HepG2 (cell line): ENCODE measurements around the gene ZFP1. TPM values are rescaled to one million over a fixed set of nuclear protein-coding genes. Genes with fewer than 3 reads are reported as not detected.

Experiments used
- ATAC-seq: fragments of 200-7000 bp; cut with Tn5 transposase; 3 replicates; pipeline ENCODE4 v1.9.1; 2020; ENCODE audit warnings: mild to moderate bottlenecking, moderate library complexity
- BruUV-seq: library from RNA; stranded (reverse); fragments of 400-500 nt; replicated peaks from 2 replicates; lab custom pipeline; 2021; lab: Mats Ljungman, UMichigan
- CTCF ChIA-PET: fragments of 300-600 bp; formaldehyde crosslinking; extraction: SDS; loops from one replicate; lab custom pipeline; 2021; ENCODE audit warnings: low total read pairs, inconsistent platforms, low intra/inter-chr PET ratio; lab: Yijun Ruan, JAX
- POLR2A ChIA-PET: fragments of 350-600 bp; sonication (Branson Sonifier 250); formaldehyde crosslinking; loops from one replicate; lab custom pipeline; 2020; ENCODE audit warnings: antibody characterized with exemption, inconsistent platforms; lab: Yijun Ruan, JAX
- DNase-seq: peaks from one replicate; pipeline ENCODE4 v3.0.0-alpha.2; 2015; ENCODE audit warnings: low spot score
- FAIRE-seq: peaks from 3 replicates; lab custom pipeline; 2011; peaks lifted over from hg19 to GRCh38; lab: Jason Lieb, UNC
- H2AFZ ChIP-seq: one replicate; pipeline ENCODE4 v1.6.1; 2011; ENCODE audit warnings: low read length, inconsistent platforms
- H3K27ac ChIP-seq: fragments of 300-600 bp; 3 replicates; pipeline ENCODE4 v1.8.0; 2011; ENCODE audit warnings: mixed run types, mild to moderate bottlenecking, mixed read lengths, low read length, inconsistent platforms; ENCODE audit not compliant: insufficient read depth; ENCODE audit errors: extremely low read length
- H3K27me3 ChIP-seq, 2 experiments: fragments of 200-600 bp in 1 of 2; 2 replicates in 1 of 2; 3 replicates in 1 of 2; pipeline versions ENCODE4 v1.6.0 to v1.8.0; 2011; ENCODE audit warnings: low read length in 2 of 2, mild to moderate bottlenecking in 2 of 2, moderate library complexity in 2 of 2, inconsistent platforms in 1 of 2; ENCODE audit not compliant: insufficient read depth in 2 of 2, control insufficient read depth in 1 of 2
- H3K36me3 ChIP-seq, 2 experiments: fragments of 200-600 bp in 1 of 2; replicated peaks in 1 of 2; 2 replicates in 1 of 2; 3 replicates in 1 of 2; pipeline versions ENCODE4 v1.5.1 to v1.8.0; 2011; ENCODE audit warnings: low read length in 2 of 2, inconsistent platforms in 1 of 2; ENCODE audit not compliant: insufficient read depth in 2 of 2, control insufficient read depth in 1 of 2
- H3K4me1 ChIP-seq: 2 replicates; pipeline ENCODE4 v1.5.1; 2012; ENCODE audit warnings: low read length, inconsistent platforms; ENCODE audit not compliant: insufficient read depth
- H3K4me2 ChIP-seq: 2 replicates; pipeline ENCODE4 v1.6.0; 2011; ENCODE audit warnings: low read depth, low read length, inconsistent platforms
- H3K4me3 ChIP-seq, 3 experiments: fragments of 200-600 bp in 1 of 3; sonication (generic), shearing (Covaris generic) in 1 of 3; replicated peaks in 1 of 3; 2 replicates each; pipeline ENCODE4 v1.5.1; 2011 to 2016; ENCODE audit warnings: low read length in 3 of 3, inconsistent platforms in 2 of 3, low read depth in 2 of 3, mild to moderate bottlenecking in 2 of 3, control low read depth in 1 of 3, mixed read lengths in 1 of 3; ENCODE audit not compliant: insufficient read depth in 1 of 3
- H3K79me2 ChIP-seq: one replicate; pipeline ENCODE4 v1.6.1; 2011; ENCODE audit warnings: low read length, inconsistent platforms; ENCODE audit not compliant: insufficient read depth
- H3K9ac ChIP-seq: 2 replicates; pipeline ENCODE4 v1.6.0; 2011; ENCODE audit warnings: mild to moderate bottlenecking, low read depth, low read length, inconsistent platforms; ENCODE audit not compliant: insufficient read depth
- H3K9me3 ChIP-seq: 2 replicates; pipeline ENCODE4 v1.5.1; 2012; ENCODE audit warnings: mild to moderate bottlenecking, low read length
- H4K20me1 ChIP-seq: 2 replicates; pipeline ENCODE4 v1.6.0; 2011; ENCODE audit warnings: inconsistent platforms, mild to moderate bottlenecking, low read length, moderate library complexity; ENCODE audit not compliant: insufficient read depth
- AGO2 ChIP-seq: fragments of 200-400 bp; formaldehyde crosslinking; optimal IDR thresholded peaks from 2 replicates; pipeline ENCODE3; 2017; ENCODE audit warnings: mild to moderate bottlenecking, low read depth, low read length, moderate library complexity
- AKAP8 ChIP-seq: sonication (generic); formaldehyde crosslinking; IDR thresholded peaks from 2 replicates; pipeline ENCODE4 v1.5.1; 2020; ENCODE audit warnings: mild to moderate bottlenecking, missing genetic modification reagents
- E2F5 ChIP-seq: sonication (generic); formaldehyde crosslinking; conservative IDR thresholded peaks from 2 replicates; pipeline ENCODE4 v1.4.0; 2020; ENCODE audit warnings: missing genetic modification reagents
- HOXA3 ChIP-seq: sonication (generic); formaldehyde crosslinking; IDR thresholded peaks from 2 replicates; pipeline ENCODE4 v1.5.0; 2020; ENCODE audit warnings: missing genetic modification reagents
- KMT2A ChIP-seq: sonication (generic); formaldehyde crosslinking; IDR thresholded peaks from 2 replicates; pipeline ENCODE4 v1.4.0; 2020; ENCODE audit warnings: missing genetic modification reagents
- MED8 ChIP-seq: sonication (generic); formaldehyde crosslinking; IDR thresholded peaks from 2 replicates; pipeline ENCODE4 v1.8.1; 2023; ENCODE audit warnings: mild to moderate bottlenecking, missing genetic modification reagents; ENCODE audit not compliant: insufficient replicate concordance
- MXD1 ChIP-seq: sonication (generic); formaldehyde crosslinking; IDR thresholded peaks from 2 replicates; pipeline ENCODE4 v1.4.0; 2020; ENCODE audit warnings: mild to moderate bottlenecking, missing genetic modification reagents
- NFE2L2 ChIP-seq: fragments of 150-350 bp; IDR thresholded peaks from 2 replicates; pipeline ENCODE4 v1.6.1; 2014; ENCODE audit warnings: low read length
- RAD51 ChIP-seq: fragments of 450-650 bp; IDR thresholded peaks from 2 replicates; pipeline ENCODE4 v1.6.1; 2016; ENCODE audit warnings: borderline replicate concordance
- SOX13 ChIP-seq, 3 experiments: fragments of 450-650 bp in 1 of 3; sonication (generic) in 1 of 3; formaldehyde crosslinking in 1 of 3; IDR thresholded peaks in 2 of 3; conservative IDR thresholded peaks in 1 of 3; 2 replicates each; pipeline versions ENCODE4 v1.5.0 to v1.6.1; 2016 to 2020; ENCODE audit warnings: antibody characterized with exemption in 1 of 3, mild to moderate bottlenecking in 1 of 3, missing compliant biosample characterization in 1 of 3, missing genetic modification reagents in 1 of 3, moderate library complexity in 1 of 3
- SRSF1 ChIP-seq: fragments of 200-400 bp; formaldehyde crosslinking; optimal IDR thresholded peaks from 2 replicates; pipeline ENCODE3; 2017; ENCODE audit warnings: mild to moderate bottlenecking, low read depth, low read length, moderate library complexity
- ZFY ChIP-seq: sonication (generic); formaldehyde crosslinking; IDR thresholded peaks from 2 replicates; pipeline ENCODE4 v1.4.0; 2020; ENCODE audit warnings: missing genetic modification reagents
- ZNF235 ChIP-seq: sonication (generic); formaldehyde crosslinking; IDR thresholded peaks from 2 replicates; pipeline ENCODE4 v1.8.1; 2023; ENCODE audit warnings: mild to moderate bottlenecking, missing genetic modification reagents, borderline replicate concordance
- ZNF256 ChIP-seq: sonication (generic); formaldehyde crosslinking; conservative IDR thresholded peaks from 2 replicates; pipeline ENCODE4 v1.4.0; 2020; ENCODE audit warnings: missing genetic modification reagents
- ZNF430 ChIP-seq: sonication (generic); formaldehyde crosslinking; IDR thresholded peaks from 2 replicates; pipeline ENCODE4 v1.9.0; 2021; ENCODE audit warnings: mild to moderate bottlenecking, missing genetic modification reagents
- ZNF777 ChIP-seq: sonication (generic); formaldehyde crosslinking; IDR thresholded peaks from 2 replicates; pipeline ENCODE4 v1.4.0; 2020; ENCODE audit warnings: missing genetic modification reagents
- WGBS: methylation state at CpG from one replicate; pipeline ENCODE4 v1.1.6; 2017; ENCODE audit warnings: low lambda C conversion rate; 5-methylcytosine and 5-hydroxymethylcytosine counted together
- in situ Hi-C: cut with HindIII; loops from 2 replicates; pipeline ENCODE4 v1.10.0; 2017; ENCODE audit warnings: low pct_unique_long_range_greater_than_20kb; ENCODE audit not compliant: extremely low pct_ligation_motif_present
- intact Hi-C: fragments of 100-400 bp; cut with micrococcal nuclease; formaldehyde crosslinking; loops from one replicate; pipeline ENCODE4 v1.10.0; 2022; ENCODE audit not compliant: unreplicated experiment
- polyA plus RNA-seq, 8 experiments: library from polyadenylated mRNA; depleted of rRNA in 3 of 8; stranded (reverse) in 7 of 8; unstranded in 1 of 8; fragments of >200 nt; fragmentation: Illumina TruSeq in 4 of 8; extraction: Trizol in 4 of 8; gene quantifications; 2 replicates each; pipeline versions ENCODE4 v1.2.1 to v1.2.3, GENCODE V29; 2011 to 2016; ENCODE audit warnings: low read depth in 4 of 8, missing spikeins in 1 of 8, mixed read lengths in 1 of 8; ENCODE audit not compliant: insufficient read depth in 1 of 8
- total RNA-seq, 5 experiments: library from RNA; depleted of rRNA; stranded (reverse); fragments of >200 nt; fragmentation: Illumina TruSeq; extraction: Trizol; gene quantifications; 2 replicates each; pipeline ENCODE4 v1.2.3, GENCODE V29; 2016; ENCODE audit warnings: low read depth in 1 of 5
- TF ChIP-seq, protein P1 (sequence below): sonication (generic); formaldehyde crosslinking; IDR thresholded peaks from 2 replicates; pipeline ENCODE4 v1.5.1; 2020; ENCODE audit warnings: mild to moderate bottlenecking, missing genetic modification reagents, borderline replicate concordance
- TF ChIP-seq, protein P2 (sequence below): sonication (generic); formaldehyde crosslinking; IDR thresholded peaks from 2 replicates; pipeline ENCODE4 v1.5.0; 2020; ENCODE audit warnings: missing genetic modification reagents

ZFP1 gene
- total and polyA plus RNA-seq, 2 of the 13 experiments (the other 11 are each of a cell fraction or from before 2014, with no cell fraction given), result 8.3 to 14.0 TPM

- Histone ChIP-seq H3K79me2 (peaks cover 16% of the 10 kb centered on the region), H3K36me3 (0 out of 5 replicates have a peak, but pooled peaks cover 0 to 2% of the 10 kb centered on the region in 2 experiments), H4K20me1 (no peaks in the 10 kb centered on the region), H3K27ac (no peak overlapping the region), H3K4me2 (peak overlapping the region; percentile 79), H3K4me1 (peaks cover 83% of the 10 kb centered on the region), H3K4me3 (peak overlapping the region in 2 of 3 experiments; percentile 56 to 83; a peak in 2 of 6 replicates), H2AFZ (no peak overlapping the region), H3K9me3 (no peaks in the 10 kb centered on the region), H3K27me3 (no peaks in the 10 kb centered on the region; a peak in 1 of 5 replicates), H3K9ac (peak overlapping the region; percentile 75; the same call in 1 of the 2 replicates)
- DNase-seq (no peak), FAIRE-seq (no peak), ATAC-seq (no peak)
- intact Hi-C loops (no loop called here), in situ Hi-C loops (no loop called here)
- no TSS peak for BruUV-seq
- WGBS, result 91% methylated on average over 29 of the region's 45 CpGs
- CTCF ChIA-PET, result no interaction called here
- POLR2A ChIA-PET, result interaction anchor here (1.2 to 1.5 kb wide), 2 partner anchors 10 to 15 kb away, joined by 3 to 8 read pairs; no protein-coding TSS in a partner anchor
- TF ChIP-seq ZNF777 (CRISPR knock-in tag) (0 out of 2 replicates have a peak, but pooled peaks have one; percentile 20), AKAP8 (CRISPR knock-in tag) (peak; percentile 54; the same call in 1 of the 2 replicates), MXD1 (peak; percentile 57; the same call in 1 of the 2 replicates), KMT2A (no peak), ZNF256 (CRISPR knock-in tag) (no peak), SOX13 (IDR thresholded peaks at IDR 0.05) (no peak), SOX13 (CRISPR knock-in tag; conservative IDR thresholded peaks at IDR 0.05 in 1 of 2, IDR thresholded peaks at IDR 0.05 in 1 of 2) (no peak), SRSF1 (no peak), ZNF235 (CRISPR knock-in tag) (0 out of 2 replicates have a peak, but pooled peaks have one; percentile 42), ZNF430 (CRISPR knock-in tag) (no peak), MED8 (CRISPR knock-in tag) (peak; percentile 36), HOXA3 (CRISPR knock-in tag) (peak; percentile 14; the same call in 1 of the 2 replicates), ZFY (CRISPR knock-in tag) (0 out of 2 replicates have a peak, but pooled peaks have one; percentile 22), E2F5 (CRISPR knock-in tag) (no peak), NFE2L2 (no peak), AGO2 (peak; percentile 70), RAD51 (no peak)
- TF ChIP-seq, protein P1, sequence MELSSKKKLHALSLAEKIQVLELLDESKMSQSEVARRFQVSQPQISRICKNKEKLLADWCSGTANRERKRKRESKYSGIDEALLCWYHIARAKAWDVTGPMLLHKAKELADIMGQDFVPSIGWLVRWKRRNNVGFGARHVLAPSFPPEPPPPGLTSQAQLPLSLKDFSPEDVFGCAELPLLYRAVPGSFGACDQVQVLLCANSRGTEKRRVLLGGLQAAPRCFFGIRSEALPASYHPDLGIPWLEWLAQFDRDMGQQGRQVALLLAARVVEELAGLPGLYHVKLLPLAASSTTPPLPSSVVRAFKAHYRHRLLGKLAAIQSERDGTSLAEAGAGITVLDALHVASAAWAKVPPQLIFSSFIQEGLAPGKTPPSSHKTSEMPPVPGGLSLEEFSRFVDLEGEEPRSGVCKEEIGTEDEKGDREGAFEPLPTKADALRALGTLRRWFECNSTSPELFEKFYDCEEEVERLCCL (CRISPR knock-in tag), result no peak
- TF ChIP-seq, protein P2, sequence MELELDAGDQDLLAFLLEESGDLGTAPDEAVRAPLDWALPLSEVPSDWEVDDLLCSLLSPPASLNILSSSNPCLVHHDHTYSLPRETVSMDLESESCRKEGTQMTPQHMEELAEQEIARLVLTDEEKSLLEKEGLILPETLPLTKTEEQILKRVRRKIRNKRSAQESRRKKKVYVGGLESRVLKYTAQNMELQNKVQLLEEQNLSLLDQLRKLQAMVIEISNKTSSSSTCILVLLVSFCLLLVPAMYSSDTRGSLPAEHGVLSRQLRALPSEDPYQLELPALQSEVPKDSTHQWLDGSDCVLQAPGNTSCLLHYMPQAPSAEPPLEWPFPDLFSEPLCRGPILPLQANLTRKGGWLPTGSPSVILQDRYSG (CRISPR knock-in tag), result no peak
Observed at GRCh38 chr16:75114946-75115825, 33.1 kb upstream of the ZFP1 start.
